ENCODE measurements around the gene P2RX5.
A peak's percentile ranks its signal among the peaks of the same experiment; 100 is the strongest.
"Not testable (repeated sequence)": the region's sequence is repeated elsewhere in the genome, so short reads cannot be mapped to it uniquely, and the experiment has no call there.

The P2RX5 gene

DNA sequence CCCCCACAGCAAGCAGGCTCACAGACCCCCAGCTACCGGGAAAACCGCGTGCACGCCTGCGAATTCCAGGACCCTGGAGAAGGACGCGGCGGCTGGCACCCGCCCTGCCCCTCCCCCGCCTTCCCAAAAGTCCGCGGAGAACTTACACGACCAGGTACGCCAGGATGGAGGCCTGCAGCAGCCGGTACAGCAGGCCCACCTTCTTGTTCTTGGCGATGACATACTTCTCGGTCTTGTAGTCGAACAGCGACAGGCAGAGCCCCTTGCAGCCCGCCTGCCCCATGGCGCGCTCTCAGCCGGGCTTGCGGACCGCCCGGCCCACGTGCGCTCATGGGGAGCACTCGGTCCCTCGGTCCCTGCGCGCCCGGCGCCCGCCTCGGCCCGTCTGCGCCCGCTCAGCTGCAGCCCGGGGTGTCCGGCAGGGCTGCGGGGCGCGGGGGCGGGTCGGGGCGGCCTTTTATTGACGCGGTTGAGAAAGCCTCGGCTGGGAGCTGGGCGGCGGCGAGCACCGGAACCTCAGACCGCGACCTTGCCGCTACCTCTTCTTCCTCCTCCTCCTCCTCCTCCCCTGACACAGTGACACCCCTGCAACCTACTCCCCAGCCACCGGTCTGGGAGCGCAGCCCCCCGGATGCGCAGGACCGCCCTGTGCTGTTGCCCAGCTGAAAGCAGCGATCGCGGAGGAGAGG lies at the start of gene P2RX5:
P2RX5 (minus strand) TSS at position 433 of the 689 bp plus-strand sequence; CDS start at position 283, 150 bp downstream.
- DNase-seq (ENCODE audit: low read depth in 2 of 2): peak in 1 of 2 donors; percentile 32

DNA sequence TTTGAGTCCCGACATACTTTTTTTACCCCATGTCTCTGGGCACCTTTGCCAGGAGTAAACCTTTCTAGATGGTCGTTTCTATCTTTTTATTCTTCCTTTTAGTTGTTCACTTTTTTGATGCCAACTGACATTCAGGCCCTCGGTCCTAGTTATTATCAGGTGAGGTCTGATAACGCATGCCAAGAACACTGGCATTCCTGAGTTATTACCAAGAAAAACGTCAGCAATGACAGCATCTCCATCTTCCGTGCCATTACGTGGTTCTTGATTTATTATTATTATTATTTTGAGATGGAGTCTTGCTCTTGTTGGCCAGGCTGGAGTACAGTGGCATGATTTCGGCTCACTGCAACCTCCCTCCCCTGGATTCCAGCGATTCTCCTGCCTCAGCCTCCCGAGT lies 49.1 kb upstream of the P2RX5 start:
- DNase-seq (ENCODE audit: low read depth in 2 of 2): no peak

DNA sequence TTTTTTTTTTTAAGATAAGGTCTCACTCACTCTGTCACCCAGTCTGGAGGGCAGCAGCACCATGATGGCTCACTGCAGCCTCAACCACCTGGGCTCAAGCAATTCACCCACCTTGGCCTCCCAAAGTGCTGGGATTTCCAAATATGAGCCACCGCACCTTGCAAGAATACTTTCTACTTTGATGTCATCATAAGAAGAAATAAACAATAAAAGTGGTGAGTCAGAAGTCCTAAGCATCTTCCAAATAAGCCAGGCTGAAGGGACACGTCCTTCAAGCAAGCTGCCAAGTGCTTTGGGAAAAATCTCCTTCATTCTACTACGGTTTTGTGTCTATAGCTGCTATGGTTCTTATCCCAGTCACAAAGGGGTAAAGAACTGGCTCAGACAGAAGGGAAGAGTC lies 48.1 kb upstream of the P2RX5 start:
- no peak for DNase-seq (ENCODE audit: low read depth in 2 of 2)

- DNase-seq (ENCODE audit: low read depth in 2 of 2): no peak
Observed at GRCh38 chr17:3740611-3741073, 44.7 kb upstream of the P2RX5 start.

GRCh38 chr17:3739422-3740124 lies 43.6 kb upstream of the P2RX5 start:
- no peak for DNase-seq (ENCODE audit: low read depth in 2 of 2)

GRCh38 chr17:3738562-3739295 lies 42.8 kb upstream of the P2RX5 start:
- DNase-seq (ENCODE audit: low read depth in 2 of 2): peak; percentile 65 to 68

- no peak for DNase-seq (ENCODE audit: low read depth in 2 of 2)
Observed at GRCh38 chr17:3735515-3735914, 39.6 kb upstream of the P2RX5 start.

DNA sequence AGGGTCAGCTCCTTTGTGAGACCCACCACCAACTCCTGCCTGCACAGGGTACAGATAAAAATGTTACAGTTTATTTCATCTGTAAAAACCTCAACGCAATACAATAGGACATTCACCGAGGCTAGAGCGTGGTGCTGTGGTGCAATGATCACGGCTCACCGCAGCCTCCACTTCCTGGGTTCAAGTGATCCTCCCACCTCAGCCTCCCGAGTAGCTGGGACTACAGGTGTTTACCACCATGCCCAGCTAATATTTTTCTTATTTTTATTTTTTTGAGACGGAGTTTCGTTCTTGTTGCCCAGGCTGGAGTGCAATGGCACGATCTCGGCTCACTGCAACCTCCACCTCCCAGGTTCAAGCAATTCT lies 38.9 kb upstream of the P2RX5 start:
- not testable (repeated sequence) for DNase-seq (ENCODE audit: low read depth in 2 of 2)

- DNase-seq (ENCODE audit: low read depth in 2 of 2): no peak
Observed at GRCh38 chr17:3732210-3732621, 36.3 kb upstream of the P2RX5 start.

- no peak for DNase-seq (ENCODE audit: low read depth in 2 of 2)
Observed at GRCh38 chr17:3730881-3731429, 35.0 kb upstream of the P2RX5 start.

DNA sequence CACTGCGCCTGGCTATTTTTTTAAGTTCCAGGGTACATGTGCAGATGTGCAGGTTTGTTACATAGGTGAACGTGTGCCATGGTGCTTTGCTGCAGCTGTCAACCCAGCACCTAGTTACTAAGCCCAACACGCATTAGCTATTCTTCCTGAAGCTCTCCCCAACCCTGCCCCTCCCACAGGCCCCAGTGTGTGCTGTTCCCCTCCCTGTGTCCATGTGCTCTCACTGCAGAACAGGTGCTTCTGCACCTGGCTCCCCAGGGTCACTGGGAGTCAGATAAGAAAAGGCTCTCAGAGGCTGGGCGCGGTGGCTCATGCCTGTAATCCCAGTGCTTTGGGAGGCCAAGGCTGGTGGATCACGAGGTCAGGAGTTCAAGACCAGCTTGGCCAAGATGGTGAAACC lies 33.9 kb upstream of the P2RX5 start:
- no peak for DNase-seq (ENCODE audit: low read depth in 2 of 2)

DNA sequence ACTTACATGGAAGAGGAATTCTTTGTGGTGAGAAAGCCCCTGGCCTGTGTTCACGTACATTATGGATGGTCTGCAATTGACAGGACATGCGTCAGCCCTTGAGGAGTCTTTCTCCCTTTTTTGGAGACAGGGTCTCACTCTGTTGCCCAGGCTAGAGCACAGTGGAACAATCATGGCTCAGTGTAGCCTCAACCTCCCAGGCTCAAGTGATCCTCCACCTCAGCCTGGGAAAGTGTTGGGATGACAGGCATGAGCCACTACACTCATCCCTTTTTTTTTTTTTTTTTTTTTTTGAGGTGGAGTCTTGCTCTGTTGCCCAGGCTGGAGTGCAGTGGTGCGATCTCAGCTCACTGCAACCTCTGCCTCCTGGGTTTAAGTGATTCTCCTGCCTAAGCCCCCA lies 32.1 kb upstream of the P2RX5 start:
- DNase-seq (ENCODE audit: low read depth in 2 of 2): not testable (repeated sequence)

GRCh38 chr17:3727041-3727440 lies 31.1 kb upstream of the P2RX5 start:
- no peak for DNase-seq (ENCODE audit: low read depth in 2 of 2)

DNA sequence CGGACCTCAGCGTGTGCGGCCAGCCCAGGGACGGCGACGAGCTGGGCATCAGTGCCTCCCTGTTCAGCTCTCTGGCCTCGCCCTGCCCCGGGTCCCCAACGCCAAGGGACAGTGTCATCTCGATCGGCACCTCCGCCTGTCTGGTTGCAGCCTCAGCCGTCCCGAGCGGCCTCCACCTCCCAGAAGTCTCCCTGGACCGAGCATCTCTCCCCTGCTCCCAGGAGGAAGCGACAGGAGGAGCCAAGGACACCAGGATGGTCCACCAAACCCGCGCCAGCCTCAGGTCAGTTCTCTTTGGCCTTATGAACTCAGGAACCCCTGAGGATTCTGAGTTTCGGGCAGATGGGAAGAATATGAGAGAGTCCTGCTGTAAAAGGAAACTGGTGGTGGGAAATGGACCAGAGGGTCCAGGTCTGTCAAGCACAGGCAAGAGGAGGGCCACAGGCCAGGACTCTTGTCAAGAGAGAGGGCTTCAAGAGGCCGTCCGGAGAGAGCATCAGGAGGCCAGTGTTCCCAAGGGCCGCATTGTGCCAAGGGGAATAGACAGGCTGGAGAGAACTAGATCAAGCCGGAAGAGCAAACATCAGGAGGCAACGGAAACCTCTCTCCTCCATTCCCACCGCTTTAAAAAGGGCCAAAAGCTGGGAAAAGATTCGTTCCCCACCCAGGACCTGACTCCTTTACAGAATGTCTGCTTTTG lies 28.6 kb upstream of the P2RX5 start:
- DNase-seq (ENCODE audit: low read depth in 2 of 2): no peak

- peak; percentile 88 to 92 for DNase-seq (ENCODE audit: low read depth in 2 of 2)
Observed at GRCh38 chr17:3723556-3724377, 27.8 kb upstream of the P2RX5 start, which contains the start of gene HASPIN. Gene HASPIN, plus strand, starts transcription at chr17:3723903. Its CDS starts 33 bp downstream, at chr17:3723936.

DNA sequence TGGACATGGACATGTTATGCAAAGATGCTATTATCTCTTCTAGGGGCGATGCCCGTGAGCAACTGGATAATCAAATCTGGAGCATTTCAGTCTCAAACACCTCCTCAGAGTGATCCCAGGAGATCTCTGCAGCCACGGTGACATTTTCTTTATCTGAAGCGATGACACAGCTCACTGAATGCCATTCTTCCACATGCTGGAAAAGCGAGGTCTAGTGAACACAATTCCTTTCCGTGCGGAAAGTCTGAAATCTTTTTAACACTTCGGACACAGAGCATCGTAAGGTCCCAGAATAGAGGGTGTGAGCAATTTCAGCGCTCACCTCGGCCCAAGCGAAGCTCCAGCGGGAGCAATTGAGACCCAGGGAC lies 27.2 kb upstream of the P2RX5 start:
- no peak for DNase-seq (ENCODE audit: low read depth in 2 of 2)

- DNase-seq (ENCODE audit: low read depth in 2 of 2): no peak
Observed at GRCh38 chr17:3722716-3723115, 26.8 kb upstream of the P2RX5 start.

GRCh38 chr17:3719265-3719664 lies 23.3 kb upstream of the P2RX5 start:
- no peak for DNase-seq (ENCODE audit: low read depth in 2 of 2)

DNA sequence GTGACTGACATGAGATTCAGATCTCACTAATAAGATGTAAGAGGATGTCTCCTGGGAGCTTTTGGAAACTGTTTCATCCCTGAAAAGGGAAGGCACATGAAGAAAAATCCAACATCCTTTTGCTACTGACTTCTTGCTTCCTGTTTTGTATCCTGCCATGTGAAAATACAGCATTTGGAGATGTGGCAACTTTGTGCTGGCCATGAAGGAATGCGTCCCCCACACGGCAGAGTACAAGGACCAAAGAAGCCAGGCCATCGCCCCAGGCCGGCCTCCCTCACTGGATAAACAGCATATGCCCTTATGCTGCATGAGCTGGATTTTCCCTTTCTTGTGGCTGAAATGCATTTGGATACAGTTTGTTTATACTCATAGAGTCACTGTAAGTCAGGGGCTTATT lies 22.2 kb upstream of the P2RX5 start:
- DNase-seq (ENCODE audit: low read depth in 2 of 2): no peak

- DNase-seq (ENCODE audit: low read depth in 2 of 2): no peak
Observed at GRCh38 chr17:3715296-3715695, 19.3 kb upstream of the P2RX5 start.

All from stimulated activated CD4-positive, alpha-beta T cell treated with anti-CD3 and anti-CD28 coated beads, Interleukin-15, amount 100 ng/mL, for 48 hours (primary cell).